NCI-H2107 treated with DMSO at 0.1 percent for 48 hours (cell line): Measurements from ENCODE around the gene NR6A1.
A peak's percentile ranks its signal among the peaks of the same experiment; 100 is the strongest.

Experiments used
- DNase-seq: peaks from one replicate; lab custom pipeline; 2025; ENCODE audit not compliant: unreplicated experiment; lab: John Stamatoyannopoulos, UW

The NR6A1 gene

GRCh38 chr9:124495126-124496074 is 275.7 kb downstream of the NR6A1 start:
- no peak for DNase-seq

DNA sequence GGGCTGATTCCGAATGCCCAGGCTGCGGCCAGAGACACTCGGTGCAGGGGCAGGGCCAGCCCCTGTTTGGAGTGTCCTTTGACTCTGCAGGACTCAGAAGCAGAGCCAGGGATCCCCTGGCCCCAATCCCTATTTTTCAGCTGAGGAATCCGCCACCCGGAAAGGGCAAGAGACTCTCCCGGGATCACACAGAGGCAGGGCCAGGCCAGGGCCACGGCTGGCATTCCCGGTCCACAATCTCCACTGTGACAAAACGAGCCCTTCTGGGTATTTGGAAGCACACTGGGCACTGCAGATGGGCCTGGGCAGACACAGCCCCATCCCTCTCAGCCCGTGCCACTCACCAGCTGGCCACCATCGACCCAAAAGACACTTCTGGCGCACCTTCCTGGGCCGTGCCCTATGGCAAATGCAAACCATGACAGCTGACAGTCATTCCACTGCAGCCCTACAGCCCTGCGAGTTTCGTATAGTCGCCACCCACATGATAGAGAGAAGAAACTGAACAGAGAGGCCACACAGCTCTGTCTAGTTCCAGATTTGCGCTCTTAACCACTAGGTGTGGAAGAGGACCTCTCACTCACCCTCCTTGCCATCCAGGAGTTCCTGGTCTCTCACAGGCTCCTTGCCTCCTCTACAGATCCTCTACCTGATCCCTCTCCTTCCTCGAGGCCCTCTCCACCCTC is 277.2 kb downstream of the NR6A1 start:
- DNase-seq: no peak

DNA sequence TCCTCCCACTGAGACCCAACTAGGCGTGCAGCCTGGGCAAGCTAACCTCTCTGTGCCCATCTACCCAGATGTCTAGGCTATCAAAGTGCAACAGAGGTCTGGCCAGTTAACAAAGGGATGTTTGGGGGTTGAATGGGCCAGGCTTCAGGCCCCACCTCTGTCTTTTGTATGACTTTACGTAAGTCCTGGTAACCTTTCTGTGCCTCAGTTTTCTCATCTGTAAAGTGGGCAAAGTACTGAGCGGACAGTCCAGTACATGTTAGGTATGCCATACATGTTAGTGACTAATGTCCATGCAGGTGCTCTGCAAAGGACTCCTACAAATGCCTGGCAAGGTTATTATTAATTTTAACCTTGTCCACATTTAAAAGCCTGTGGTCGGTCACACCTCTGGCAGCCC is 277.9 kb downstream of the NR6A1 start:
- no peak for DNase-seq

DNA sequence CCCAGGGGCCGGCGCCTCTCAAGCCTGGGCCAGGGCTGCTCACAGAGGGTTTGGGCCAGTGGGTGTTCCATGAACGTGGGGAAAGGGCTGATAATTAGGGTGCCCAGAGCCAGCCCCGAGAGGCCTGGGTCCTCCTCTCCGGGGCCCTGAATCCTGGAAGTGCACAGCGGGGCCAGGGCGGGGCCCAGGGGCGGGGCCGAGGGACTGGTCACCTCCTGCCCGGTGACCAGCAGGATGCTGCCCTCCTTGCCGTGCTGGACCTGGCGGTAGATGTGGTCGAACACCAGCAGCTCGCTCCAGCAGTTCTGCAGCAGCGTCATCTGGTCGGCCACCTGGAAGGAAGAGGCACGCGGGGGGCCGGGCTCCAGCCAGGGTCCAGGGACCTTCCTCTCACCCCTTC is 278.3 kb downstream of the NR6A1 start:
- no peak for DNase-seq

DNA sequence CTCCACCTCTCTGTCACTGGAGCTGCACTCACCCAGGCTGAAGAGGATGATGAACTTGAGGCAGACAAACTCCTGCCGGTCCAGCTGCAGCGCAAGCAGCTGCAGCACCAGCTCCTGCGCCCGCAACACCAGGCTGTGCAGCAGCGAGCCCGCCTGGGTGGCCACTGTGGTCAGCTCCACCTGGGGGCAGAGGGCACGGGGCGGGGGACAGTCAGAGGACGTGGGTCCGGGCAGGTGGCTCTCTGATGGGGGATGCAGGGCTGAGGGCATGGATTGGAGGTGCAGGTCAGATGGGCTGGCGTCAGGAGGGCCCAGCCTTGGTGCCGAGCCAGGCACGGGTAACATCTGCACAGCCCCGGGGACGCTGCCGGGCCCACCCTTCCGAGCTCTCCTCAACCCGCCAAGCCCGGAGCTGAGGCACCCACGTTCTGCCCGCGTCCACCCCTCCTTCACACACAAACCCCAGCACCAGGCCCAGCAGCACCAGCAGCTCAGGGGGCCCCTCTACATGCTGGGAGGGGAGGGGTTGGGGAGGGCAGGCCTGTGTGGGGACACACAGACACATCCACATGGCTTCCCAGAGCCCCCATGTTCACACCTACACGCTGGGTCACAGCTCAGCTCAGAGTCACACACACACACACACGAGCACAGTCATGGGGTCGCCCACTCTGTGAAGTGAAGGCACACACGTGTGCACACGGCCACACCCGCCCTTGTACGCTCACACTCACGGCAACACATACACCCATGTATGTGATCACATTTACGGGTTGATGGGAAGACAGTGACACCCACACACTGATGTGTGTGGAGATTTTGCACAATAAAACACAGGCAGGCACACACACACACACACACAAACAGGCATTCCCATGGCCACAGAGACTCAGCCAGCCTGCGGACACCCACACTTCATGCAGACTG is 279.8 kb downstream of the NR6A1 start:
- no peak for DNase-seq

GRCh38 chr9:124490004-124490403 is 281.1 kb downstream of the NR6A1 start:
- no peak for DNase-seq

DNA sequence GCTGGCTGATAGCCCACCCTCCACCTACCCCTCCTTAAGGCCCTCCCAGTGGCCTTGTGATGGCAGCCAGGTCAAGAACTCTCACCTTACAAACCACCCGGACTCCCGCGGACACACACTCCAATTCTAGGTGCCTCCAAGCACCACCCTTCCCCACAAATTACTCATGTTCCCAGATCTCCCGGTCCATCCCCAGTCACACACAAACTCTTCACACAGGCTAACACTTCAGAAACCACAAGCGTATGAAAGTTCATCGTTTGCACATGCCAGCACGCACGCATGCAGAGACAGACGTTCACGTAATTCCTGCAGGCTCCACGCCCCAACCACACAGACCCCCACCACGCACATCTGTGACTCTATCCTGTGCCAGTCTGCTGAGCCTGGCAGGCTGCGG is 281.9 kb downstream of the NR6A1 start:
- no peak for DNase-seq

- no peak for DNase-seq
Observed at GRCh38 chr9:124488641-124489210, 282.4 kb downstream of the NR6A1 start.

- DNase-seq: no peak
Observed at GRCh38 chr9:124487260-124488182, 283.6 kb downstream of the NR6A1 start.

DNA sequence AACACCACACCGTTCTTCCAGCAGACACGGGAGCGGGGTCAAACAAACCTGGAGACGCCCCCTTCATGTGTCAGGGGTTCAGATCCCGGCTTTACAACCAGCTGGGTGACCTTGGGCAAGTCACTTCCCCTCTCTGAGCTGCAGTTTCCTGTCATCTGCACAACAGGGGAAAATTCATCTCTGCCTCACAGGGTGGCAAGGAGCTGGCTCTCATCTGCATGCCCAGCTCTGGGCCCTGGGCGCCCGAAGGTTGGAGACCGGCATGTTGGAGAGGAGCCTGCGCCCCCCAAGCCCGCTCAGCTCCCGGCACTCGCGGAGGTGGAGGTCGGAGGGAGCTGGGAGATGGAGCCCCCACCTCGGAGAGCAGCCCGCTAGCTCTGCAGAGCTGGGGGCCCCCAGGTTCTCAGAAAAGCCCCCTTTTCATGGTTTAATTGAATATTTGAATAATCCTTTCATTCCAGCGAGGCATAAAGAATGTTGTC is 284.3 kb downstream of the NR6A1 start:
- no peak for DNase-seq

GRCh38 chr9:124485936-124486335 is 285.2 kb downstream of the NR6A1 start:
- DNase-seq: no peak

- no peak for DNase-seq
Observed at GRCh38 chr9:124485201-124485600, 285.9 kb downstream of the NR6A1 start.

DNA sequence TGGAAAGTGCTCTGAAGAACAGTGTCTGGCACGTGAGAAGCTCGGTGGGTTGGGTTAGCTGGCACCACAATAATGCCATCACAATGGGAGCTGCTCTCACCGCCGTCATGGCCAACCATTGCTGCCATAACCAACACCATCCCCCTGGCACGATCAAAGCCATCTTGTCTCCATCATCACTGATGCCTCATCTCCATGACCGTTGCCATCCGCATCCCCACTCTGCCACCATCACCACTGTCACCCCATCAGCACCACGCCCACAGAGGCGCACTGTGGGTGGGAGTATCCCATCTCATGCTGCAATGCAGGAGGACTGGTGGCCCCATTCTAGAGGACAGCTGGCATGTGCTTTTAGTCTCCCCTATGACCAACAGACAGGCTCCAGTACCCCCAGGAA is 287.6 kb downstream of the NR6A1 start:
- no peak for DNase-seq

- no peak for DNase-seq
Observed at GRCh38 chr9:124482431-124483031, 288.6 kb downstream of the NR6A1 start.

GRCh38 chr9:124481115-124481514 is 290.0 kb downstream of the NR6A1 start:
- DNase-seq: no peak

- no peak for DNase-seq
Observed at GRCh38 chr9:124480621-124480981, 290.5 kb downstream of the NR6A1 start.

DNA sequence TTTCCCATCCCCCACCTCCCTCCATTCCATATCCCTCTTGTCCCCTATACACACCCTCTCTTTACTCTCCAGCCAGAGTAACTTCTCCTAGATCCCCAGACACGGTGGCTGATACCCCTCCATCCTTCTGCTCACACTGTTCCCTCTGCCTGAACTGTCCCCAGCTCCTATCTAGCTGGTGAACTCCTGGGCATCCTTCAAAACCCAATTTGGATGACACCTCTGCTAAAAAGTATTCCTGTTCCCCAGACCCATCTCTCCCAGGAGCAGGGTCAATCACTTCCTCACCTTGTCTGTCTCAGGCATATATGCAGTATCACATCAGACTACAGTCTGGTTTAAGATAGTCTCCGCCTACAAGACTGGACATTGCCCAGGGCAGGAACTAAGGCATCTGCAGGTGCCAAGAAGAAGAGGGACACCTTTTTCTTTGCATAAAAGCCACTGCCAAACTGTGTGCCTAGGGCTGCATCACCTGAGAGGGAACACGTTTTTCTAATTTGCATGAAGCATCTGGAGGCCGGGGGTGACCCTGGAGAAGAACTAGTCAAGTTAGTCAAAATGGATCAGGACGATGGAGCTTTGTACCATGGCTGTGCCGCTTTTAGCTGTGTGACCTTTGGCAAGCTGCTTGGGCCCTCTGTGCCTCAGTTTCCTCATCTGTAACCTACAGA is 291.0 kb downstream of the NR6A1 start:
- no peak for DNase-seq

DNA sequence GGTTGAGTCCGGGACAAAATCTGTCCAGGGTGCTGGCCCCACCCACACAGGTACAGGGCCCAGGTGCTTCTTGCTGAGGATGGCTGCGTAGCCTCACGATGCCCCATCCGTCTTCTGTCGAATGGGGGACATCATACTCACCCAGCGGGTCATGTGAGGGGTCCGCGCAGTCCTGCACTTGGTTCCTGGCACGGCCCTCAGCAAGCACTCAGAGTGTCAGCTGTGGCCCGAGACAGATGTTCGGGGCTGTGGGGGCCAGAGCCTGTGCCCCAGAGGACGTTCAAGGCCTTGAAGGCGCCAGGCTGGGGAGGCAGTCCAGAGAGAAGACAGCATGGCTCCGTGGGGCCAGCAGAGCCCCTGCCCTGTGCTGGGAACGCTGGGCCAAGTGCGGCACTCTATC is 291.7 kb downstream of the NR6A1 start:
- no peak for DNase-seq

DNA sequence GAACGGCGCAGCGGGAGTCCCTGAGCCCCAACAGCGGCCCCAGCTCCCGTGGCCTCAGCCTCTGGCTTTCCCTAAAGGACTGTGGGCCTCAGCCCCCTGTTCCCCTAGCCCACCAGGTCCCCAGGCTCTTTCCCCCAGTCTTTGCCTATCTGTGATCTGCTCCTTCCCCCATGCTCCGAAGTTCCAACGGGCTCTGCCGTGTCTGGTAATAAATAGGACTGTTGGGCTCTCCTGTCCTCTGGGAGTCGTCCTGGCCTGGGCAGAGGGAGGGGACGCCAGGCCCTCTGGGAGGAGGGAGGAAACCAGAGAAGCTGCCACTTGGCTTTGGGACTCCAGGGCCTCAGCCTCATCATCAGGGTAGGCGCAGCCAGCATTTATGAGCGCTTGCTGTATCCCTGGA is 292.8 kb downstream of the NR6A1 start:
- DNase-seq: peak; percentile 45
